BLaER1 (cell line): Measurements from ENCODE around the gene MRPS25.

ENCODE experiments used
- H3K27ac ChIP-seq: shearing (Covaris generic); formaldehyde crosslinking; 2 replicates; pipeline ENCODE4 v1.8.1; 2022
- H3K27me3 ChIP-seq: shearing (Covaris generic); formaldehyde crosslinking; 2 replicates; pipeline ENCODE4 v1.8.1; 2022
- H3K36me3 ChIP-seq: shearing (Covaris generic); formaldehyde crosslinking; 2 replicates; pipeline ENCODE4 v1.8.1; 2022
- H3K4me1 ChIP-seq: shearing (Covaris generic); formaldehyde crosslinking; 2 replicates; pipeline ENCODE4 v1.8.1; 2022
- H3K4me2 ChIP-seq: shearing (Covaris generic); formaldehyde crosslinking; 2 replicates; pipeline ENCODE4 v1.8.1; 2022
- H3K4me3 ChIP-seq: shearing (Covaris generic); formaldehyde crosslinking; 2 replicates; pipeline ENCODE4 v1.8.1; 2022
- H3K9ac ChIP-seq: shearing (Covaris generic); formaldehyde crosslinking; 2 replicates; pipeline ENCODE4 v1.8.1; 2022
- H3K9me3 ChIP-seq: shearing (Covaris generic); formaldehyde crosslinking; 2 replicates; pipeline ENCODE4 v1.8.1; 2022
- H4K20me1 ChIP-seq: shearing (Covaris generic); formaldehyde crosslinking; 2 replicates; pipeline ENCODE4 v1.8.1; 2022
- Cebpa-rat ChIP-seq: shearing (Covaris generic); IDR thresholded peaks from 2 replicates; pipeline ENCODE4 v1.8.1; 2022

Gene MRPS25

GRCh38 chr3:15064835-15065549, at the start of gene MRPS25:
Gene MRPS25 (minus strand): TSS chr3:15065315. CDS start chr3:15065194, 121 bp downstream.
- Histone ChIP-seq H3K4me2 (peak within 1 kb of the TSS; percentile 92), H3K27ac (peak within 1 kb of the TSS; percentile 93), H3K27me3 (no peaks in the 10 kb centered on the region), H3K9me3 (no peaks in the 10 kb centered on the region), H4K20me1 (peaks cover 26% of the 10 kb centered on the region), H3K36me3 (peaks cover 14% of the 10 kb centered on the region), H3K9ac (peak within 1 kb of the TSS; percentile 95), H3K4me1 (peaks cover 14% of the 10 kb centered on the region), H3K4me3 (peak within 1 kb of the TSS; percentile 89)
- TF ChIP-seq Cebpa-rat = no peak

GRCh38 chr3:15113884-15114283, 48.8 kb upstream of the MRPS25 start:
- no peaks in the 10 kb centered on the region for H3K4me1 ChIP-seq
- no peaks in the 10 kb centered on the region for H3K9me3 ChIP-seq
- TF ChIP-seq Cebpa-rat = no peak
- no peaks in the 10 kb centered on the region for H3K36me3 ChIP-seq
- H3K4me2 ChIP-seq = no peak overlapping the region
- no peaks in the 10 kb centered on the region for H3K27me3 ChIP-seq
- H3K27ac ChIP-seq = no peak overlapping the region
- no peaks in the 10 kb centered on the region for H4K20me1 ChIP-seq
- H3K9ac ChIP-seq = no peak overlapping the region
- no peak overlapping the region for H3K4me3 ChIP-seq

GRCh38 chr3:15113471-15113870, 48.4 kb upstream of the MRPS25 start:
- Histone ChIP-seq H3K4me1 (no peaks in the 10 kb centered on the region), H3K4me3 (no peak overlapping the region), H3K27ac (no peak overlapping the region), H3K9me3 (no peaks in the 10 kb centered on the region), H3K27me3 (no peaks in the 10 kb centered on the region), H3K36me3 (no peaks in the 10 kb centered on the region), H3K9ac (no peak overlapping the region), H4K20me1 (no peaks in the 10 kb centered on the region), H3K4me2 (no peak overlapping the region)
- TF ChIP-seq Cebpa-rat = no peak

DNA sequence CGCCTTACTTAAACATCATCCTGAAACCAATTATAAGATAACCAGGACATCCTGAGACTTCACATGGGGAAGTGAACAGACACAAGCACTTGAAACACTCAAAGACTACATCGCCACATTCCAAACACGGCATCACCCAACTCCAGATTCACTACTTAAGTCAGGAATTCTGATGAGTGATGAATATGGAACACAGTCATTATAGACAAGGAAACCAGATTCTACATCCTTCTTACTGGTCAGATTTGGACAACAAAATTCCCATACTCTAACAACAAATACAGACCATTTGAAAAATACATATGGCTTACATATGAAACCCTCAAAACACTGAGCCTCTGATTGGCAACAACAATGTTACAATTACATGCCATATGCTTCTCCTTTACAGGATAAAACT, 46.9 kb upstream of the MRPS25 start:
- H3K27ac ChIP-seq = no peak overlapping the region
- no peak overlapping the region for H3K4me2 ChIP-seq
- TF ChIP-seq Cebpa-rat = no peak
- H3K9me3 ChIP-seq = no peaks in the 10 kb centered on the region
- H3K4me3 ChIP-seq = no peak overlapping the region
- H3K36me3 ChIP-seq = no peaks in the 10 kb centered on the region
- H4K20me1 ChIP-seq = no peaks in the 10 kb centered on the region
- H3K9ac ChIP-seq = no peak overlapping the region
- no peaks in the 10 kb centered on the region for H3K27me3 ChIP-seq
- no peaks in the 10 kb centered on the region for H3K4me1 ChIP-seq

DNA sequence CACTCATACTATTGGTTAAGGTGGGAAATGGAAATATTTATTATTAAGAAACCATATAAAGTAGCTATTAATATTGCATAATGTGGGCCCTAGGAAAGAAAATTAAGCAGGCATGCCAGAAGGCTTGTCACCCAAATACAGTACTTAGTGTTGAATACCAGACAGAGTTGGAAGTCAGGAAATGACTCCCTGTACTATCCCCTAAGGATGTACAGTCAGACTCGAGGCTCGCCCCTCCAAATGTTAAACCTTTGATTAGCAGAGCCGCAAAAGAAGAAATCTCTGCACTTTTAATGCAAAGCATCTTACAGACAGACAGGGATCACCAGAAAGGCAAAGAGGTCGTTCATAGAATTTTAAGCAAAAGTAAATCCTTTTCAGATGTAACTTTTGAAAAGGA, 45.1 kb upstream of the MRPS25 start:
- Histone ChIP-seq H3K4me2 (no peak overlapping the region), H3K9me3 (no peaks in the 10 kb centered on the region), H3K27ac (no peak overlapping the region), H3K4me3 (no peak overlapping the region), H3K4me1 (no peaks in the 10 kb centered on the region), H3K36me3 (no peaks in the 10 kb centered on the region), H3K27me3 (no peaks in the 10 kb centered on the region), H3K9ac (no peak overlapping the region), H4K20me1 (no peaks in the 10 kb centered on the region)
- no peak for TF ChIP-seq Cebpa-rat

DNA sequence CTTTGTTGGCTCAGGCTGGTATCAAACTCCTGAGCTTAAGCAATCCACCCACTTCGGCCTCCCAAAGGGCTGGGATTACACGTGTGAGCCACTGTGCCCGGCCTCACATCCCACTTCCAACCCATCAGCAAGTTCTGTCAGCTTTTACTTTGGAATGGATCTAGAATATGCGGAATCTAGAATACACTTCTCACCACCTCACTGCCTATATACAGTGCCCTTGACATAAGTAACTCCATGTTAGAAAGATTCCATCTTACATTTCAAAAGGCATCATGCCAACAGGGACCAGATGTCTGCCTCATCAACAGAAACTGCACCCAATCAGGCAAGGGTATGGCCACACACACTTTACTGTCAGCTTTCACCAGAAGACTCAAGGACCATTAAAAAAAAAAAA, 43.8 kb upstream of the MRPS25 start:
- H3K27ac ChIP-seq = no peak overlapping the region
- no peak overlapping the region for H3K9ac ChIP-seq
- H3K4me1 ChIP-seq = no peaks in the 10 kb centered on the region
- no peak overlapping the region for H3K4me3 ChIP-seq
- H4K20me1 ChIP-seq = no peaks in the 10 kb centered on the region
- no peaks in the 10 kb centered on the region for H3K36me3 ChIP-seq
- no peaks in the 10 kb centered on the region for H3K27me3 ChIP-seq
- no peaks in the 10 kb centered on the region for H3K9me3 ChIP-seq
- no peak overlapping the region for H3K4me2 ChIP-seq
- TF ChIP-seq Cebpa-rat = no peak

GRCh38 chr3:15108082-15108545, 43.0 kb upstream of the MRPS25 start:
- no peak for TF ChIP-seq Cebpa-rat
- H3K4me2 ChIP-seq = no peak overlapping the region
- no peak overlapping the region for H3K27ac ChIP-seq
- no peaks in the 10 kb centered on the region for H4K20me1 ChIP-seq
- H3K27me3 ChIP-seq = no peaks in the 10 kb centered on the region
- no peak overlapping the region for H3K9ac ChIP-seq
- no peaks in the 10 kb centered on the region for H3K36me3 ChIP-seq
- H3K4me1 ChIP-seq = no peaks in the 10 kb centered on the region
- no peaks in the 10 kb centered on the region for H3K9me3 ChIP-seq
- H3K4me3 ChIP-seq = no peak overlapping the region

GRCh38 chr3:15107075-15107947, 42.2 kb upstream of the MRPS25 start:
- Histone ChIP-seq H3K4me3 (no peak overlapping the region), H3K4me2 (no peak overlapping the region), H3K27ac (no peak overlapping the region), H3K4me1 (peaks cover 4% of the 10 kb centered on the region), H3K9me3 (no peaks in the 10 kb centered on the region), H3K27me3 (no peaks in the 10 kb centered on the region), H4K20me1 (no peaks in the 10 kb centered on the region), H3K36me3 (no peaks in the 10 kb centered on the region), H3K9ac (no peak overlapping the region)
- TF ChIP-seq Cebpa-rat = no peak

GRCh38 chr3:15102836-15103235, 37.7 kb upstream of the MRPS25 start:
- H3K4me1 ChIP-seq = peaks cover 21% of the 10 kb centered on the region
- no peak overlapping the region for H3K9ac ChIP-seq
- no peak overlapping the region for H3K4me3 ChIP-seq
- no peaks in the 10 kb centered on the region for H3K27me3 ChIP-seq
- H3K36me3 ChIP-seq = no peaks in the 10 kb centered on the region
- no peak for TF ChIP-seq Cebpa-rat
- no peaks in the 10 kb centered on the region for H3K9me3 ChIP-seq
- peaks cover 3% of the 10 kb centered on the region for H4K20me1 ChIP-seq
- no peak overlapping the region for H3K27ac ChIP-seq
- H3K4me2 ChIP-seq = peak overlapping the region; percentile 37; the same call in 1 of the 2 replicates

DNA sequence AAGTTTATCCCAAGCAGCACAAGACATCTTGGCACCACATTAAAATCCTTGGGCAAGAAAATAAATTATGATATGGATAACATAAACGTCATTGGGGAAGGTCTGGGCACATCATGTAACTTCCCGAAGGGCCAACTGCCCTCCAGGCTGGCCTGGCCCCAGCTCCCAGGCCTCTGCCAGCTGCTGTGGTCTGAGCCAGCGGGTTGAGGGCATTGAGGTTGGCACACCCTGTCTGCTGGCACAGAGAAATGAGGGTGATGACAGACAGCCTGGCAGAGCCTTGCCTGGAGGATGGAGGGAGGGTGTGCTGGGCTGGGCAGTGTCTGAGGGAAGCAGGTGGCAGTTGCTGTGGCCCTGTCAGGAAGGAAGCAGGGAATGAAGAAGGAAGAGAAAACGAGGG, 37.1 kb upstream of the MRPS25 start:
- Histone ChIP-seq H3K27ac (no peak overlapping the region), H4K20me1 (peaks cover 8% of the 10 kb centered on the region), H3K9ac (no peak overlapping the region), H3K4me1 (peaks cover 27% of the 10 kb centered on the region), H3K9me3 (no peaks in the 10 kb centered on the region), H3K4me3 (no peak overlapping the region), H3K27me3 (no peaks in the 10 kb centered on the region), H3K36me3 (no peaks in the 10 kb centered on the region), H3K4me2 (peak overlapping the region; percentile 37)
- TF ChIP-seq Cebpa-rat = no peak
